ENCODE measurements around the gene EGR4. TPM values are rescaled to one million over a fixed set of nuclear protein-coding genes. Genes with fewer than 3 reads are reported as not detected.

The EGR4 gene
- total RNA-seq, result not detected in 2 replicates

DNA sequence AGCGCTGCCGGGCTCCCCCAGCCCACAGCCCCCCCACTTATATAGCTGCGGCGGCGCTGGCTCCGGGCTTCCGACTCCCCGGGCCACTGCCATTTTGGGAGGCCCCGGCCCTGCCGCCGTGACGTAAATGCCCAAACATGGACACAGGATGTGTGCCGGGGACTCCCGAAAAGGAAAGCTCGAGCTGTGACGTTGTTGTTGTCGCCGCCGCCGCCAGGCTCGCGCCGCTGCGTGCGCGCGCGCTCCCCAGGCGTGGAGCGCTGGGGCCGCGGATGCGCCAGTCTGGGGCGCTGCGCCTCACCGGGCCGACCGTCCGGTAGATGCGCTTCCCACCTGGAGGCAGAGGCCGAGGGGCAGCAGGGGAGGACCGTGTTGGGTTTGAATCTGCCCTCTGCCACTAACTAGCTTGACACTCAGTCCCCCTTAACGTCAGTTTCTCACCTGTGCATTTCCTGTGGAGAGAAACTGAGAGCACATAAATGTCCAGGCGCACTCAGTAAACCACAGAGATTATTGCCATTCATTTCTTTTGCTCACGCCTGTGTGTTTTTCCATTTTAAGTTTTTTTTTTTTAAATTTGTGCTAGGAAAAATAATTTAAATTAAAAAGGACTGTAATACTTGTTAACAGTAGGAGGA, at the start of gene EGR4:
EGR4 (minus strand) TSS at position 15 of the 638 bp plus-strand sequence. CDS start 231 bp downstream, outside the sequence.

DNA sequence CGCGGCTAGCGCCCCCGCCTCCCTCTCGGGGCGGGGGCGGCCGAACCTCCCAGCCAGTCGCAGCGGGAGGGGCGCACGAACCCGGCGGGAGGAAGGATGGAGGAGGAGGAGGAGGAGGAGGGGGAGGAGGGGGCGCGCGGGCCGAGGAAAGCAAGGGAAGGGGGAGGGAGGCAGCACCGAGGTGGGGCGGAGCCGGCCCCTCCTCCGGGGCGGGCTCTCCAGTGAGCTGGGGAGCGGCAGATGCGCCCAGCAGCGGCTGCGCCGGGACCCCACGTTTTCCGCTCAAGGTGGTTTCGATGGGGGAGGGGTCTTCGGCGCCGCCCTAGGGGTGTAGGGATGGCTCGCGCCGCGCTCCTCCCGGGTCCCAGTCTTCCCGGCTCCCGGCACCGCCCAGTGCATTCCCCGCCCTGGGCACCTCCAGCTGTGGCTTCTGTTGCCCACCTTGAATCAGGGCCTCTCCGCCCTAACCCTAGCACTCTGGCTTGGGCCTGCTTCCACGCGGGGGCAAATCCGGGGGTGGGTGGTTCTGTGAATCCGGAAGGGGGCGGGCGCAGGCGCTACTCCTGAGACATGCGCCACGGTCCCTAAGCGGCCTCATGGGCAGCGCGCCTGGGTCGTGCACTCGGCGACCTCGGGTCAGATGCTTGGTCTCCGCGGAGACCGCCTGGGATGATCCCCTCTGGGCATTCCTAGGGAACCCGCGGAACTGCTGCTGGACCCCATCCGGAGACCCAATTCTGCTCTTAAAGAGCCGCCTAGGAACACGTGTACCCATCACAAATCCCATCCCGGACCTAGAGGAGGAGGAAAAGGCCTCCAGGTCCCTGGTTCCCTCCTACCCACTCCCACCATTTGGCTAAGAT, 8.8 kb downstream of the EGR4 start, which contains the start of gene FBXO41:
FBXO41 (minus strand) TSS at position 183 of the 863 bp plus-strand sequence. CDS start 14,848 bp downstream, outside the sequence.

Other genes with a start within 250 kb of the EGR4 start
- gene SFXN5, start 221.8 kb downstream of the EGR4 start, total RNA-seq, result 5.2 and 7.6 TPM in 2 replicates
- 21.1 and 25.2 TPM in 2 replicates for gene RAB11FIP5, start 180.6 kb downstream of the EGR4 start, total RNA-seq
- not detected in 2 replicates for gene NOTO, start 91.0 kb downstream of the EGR4 start, total RNA-seq
- gene SMYD5, start 79.3 kb downstream of the EGR4 start, total RNA-seq, result 22.1 and 23.6 TPM in 2 replicates
- 29.8 and 31.5 TPM in 2 replicates for gene PRADC1, start 60.3 kb downstream of the EGR4 start, total RNA-seq
- 447 and 470 TPM in 2 replicates for gene CCT7, start 59.2 kb downstream of the EGR4 start, total RNA-seq
- 3.6 and 4.7 TPM in 2 replicates for gene FBXO41, start 9.1 kb downstream of the EGR4 start, total RNA-seq
- gene ALMS1, start 92.3 kb upstream of the EGR4 start, total RNA-seq, result 6.7 and 7.7 TPM in 2 replicates

All from airway epithelial cell (primary cell).